Activated naive CD8-positive, alpha-beta T cell treated with anti-CD3 and anti-CD28 coated beads, Interleukin-2, amount 10 ng/mL, durations not matched to agents 7 days and 5 days (primary cell): ENCODE measurements around the gene UVRAG. TPM values are rescaled to one million over a fixed set of nuclear protein-coding genes. Genes with fewer than 3 reads are reported as not detected.
A peak's percentile ranks its signal among the peaks of the same experiment; 100 is the strongest.

Experiments
- ATAC-seq: fragments of 150-1000 bp; cut with Tn5 transposase; one replicate; pipeline ENCODE4 v1.10.0; 2021; ENCODE audit warnings: low read depth, moderate library complexity
- POLR2A ChIA-PET: fragments of 350-600 bp; sonication (Branson Sonifier 250); formaldehyde crosslinking; loops from one replicate; lab custom pipeline; 2021; ENCODE audit warnings: antibody characterized with exemption; lab: Charles Lee
- DNase-seq: peaks from one replicate; pipeline ENCODE4 v3.0.0; 2021
- H3K27ac Mint-ChIP-seq: one replicate; pipeline ENCODE4 v1.8.0; 2022; ENCODE audit warnings: mild to moderate bottlenecking, mixed read lengths
- H3K27me3 Mint-ChIP-seq: one replicate; pipeline ENCODE4 v1.8.0; 2022; ENCODE audit warnings: mild to moderate bottlenecking, moderate library complexity, mixed read lengths
- H3K36me3 Mint-ChIP-seq: one replicate; pipeline ENCODE4 v1.8.0; 2021; ENCODE audit warnings: mild to moderate bottlenecking, mixed read lengths
- H3K4me1 Mint-ChIP-seq: one replicate; pipeline ENCODE4 v1.8.0; 2021; ENCODE audit warnings: mixed read lengths
- H3K4me3 Mint-ChIP-seq: one replicate; pipeline ENCODE4 v1.8.0; 2022; ENCODE audit warnings: mild to moderate bottlenecking, moderate library complexity, mixed read lengths
- H3K9me3 Mint-ChIP-seq: one replicate; pipeline ENCODE4 v1.8.0; 2021; ENCODE audit warnings: mixed read lengths
- total RNA-seq, 2 experiments: library from RNA; stranded (reverse); gene quantifications; one replicate each; pipeline ENCODE4 v1.2.3, GENCODE V29; 2021

The UVRAG gene
- total RNA-seq, 2 experiments from 2014 or later: 22.3 to 22.6 TPM

DNA sequence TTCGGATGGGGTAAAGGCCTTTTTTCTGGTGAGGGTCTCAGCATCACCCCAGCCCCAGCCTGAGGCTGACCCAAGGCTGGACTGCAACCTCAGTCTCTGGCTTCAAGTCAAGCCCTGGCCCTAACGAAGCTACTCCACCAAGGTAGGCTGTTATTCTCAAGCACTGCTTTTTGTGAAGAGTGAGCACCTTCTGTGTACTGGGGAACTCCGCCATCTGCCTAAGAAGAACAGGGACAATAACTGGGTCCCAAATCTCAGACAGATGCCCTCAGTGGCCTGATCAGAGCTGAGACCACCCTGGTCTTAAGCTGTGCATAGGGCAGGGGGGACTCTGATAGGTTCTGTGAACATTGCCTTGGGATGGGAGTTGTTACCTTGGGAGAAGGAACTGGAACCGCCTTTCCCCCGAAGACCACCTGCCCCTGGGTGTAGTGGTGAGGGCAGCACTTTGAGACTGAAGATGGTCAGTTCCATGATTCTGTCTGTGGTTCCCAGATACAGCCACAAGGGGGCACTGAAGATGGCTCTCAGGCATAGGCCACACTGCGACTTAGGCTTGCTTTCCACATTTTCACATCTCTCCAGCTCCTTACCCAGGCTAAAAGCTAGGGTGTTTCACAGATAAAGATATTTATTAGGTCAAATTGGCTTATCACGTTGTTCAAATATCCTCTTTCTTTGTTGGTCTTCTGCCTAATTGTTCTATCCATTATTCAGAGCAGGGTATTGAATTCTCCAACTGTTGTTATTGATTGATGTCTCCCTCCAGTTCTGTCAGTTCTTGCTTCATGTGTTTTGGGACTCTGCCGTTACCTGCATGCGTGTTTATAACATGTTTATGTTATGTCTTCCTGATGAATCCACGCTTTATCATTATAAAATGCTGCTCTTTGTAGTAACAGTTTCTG, 11.8 kb upstream of the UVRAG start:
- DNase-seq (peak; percentile 60), ATAC-seq (peak; percentile 80)
- H3K36me3 Mint-ChIP-seq: no peaks in the 10 kb centered on the region
- no peaks in the 10 kb centered on the region for H3K9me3 Mint-ChIP-seq
- peaks cover 9% of the 10 kb centered on the region for H3K4me1 Mint-ChIP-seq
- POLR2A ChIA-PET: interaction anchor here (3.1 kb wide), 1 partner anchor 12 kb away, joined by 12 read pairs; the partner anchor contains the start of gene UVRAG
- H3K27me3 Mint-ChIP-seq: peaks cover 3% of the 10 kb centered on the region
- H3K4me3 Mint-ChIP-seq: no peak overlapping the region
- H3K27ac Mint-ChIP-seq: no peak overlapping the region

- no peaks in the 10 kb centered on the region for H3K9me3 Mint-ChIP-seq
- H3K27me3 Mint-ChIP-seq: peaks cover 10% of the 10 kb centered on the region
- H3K4me3 Mint-ChIP-seq: no peak overlapping the region
- H3K36me3 Mint-ChIP-seq: no peaks in the 10 kb centered on the region
- H3K27ac Mint-ChIP-seq: no peak overlapping the region
- POLR2A ChIA-PET: no interaction called here
- ATAC-seq: no peak
- DNase-seq: no peak
- H3K4me1 Mint-ChIP-seq: peaks cover 3% of the 10 kb centered on the region
Observed at GRCh38 chr11:75809111-75809510, 5.9 kb upstream of the UVRAG start.

DNA sequence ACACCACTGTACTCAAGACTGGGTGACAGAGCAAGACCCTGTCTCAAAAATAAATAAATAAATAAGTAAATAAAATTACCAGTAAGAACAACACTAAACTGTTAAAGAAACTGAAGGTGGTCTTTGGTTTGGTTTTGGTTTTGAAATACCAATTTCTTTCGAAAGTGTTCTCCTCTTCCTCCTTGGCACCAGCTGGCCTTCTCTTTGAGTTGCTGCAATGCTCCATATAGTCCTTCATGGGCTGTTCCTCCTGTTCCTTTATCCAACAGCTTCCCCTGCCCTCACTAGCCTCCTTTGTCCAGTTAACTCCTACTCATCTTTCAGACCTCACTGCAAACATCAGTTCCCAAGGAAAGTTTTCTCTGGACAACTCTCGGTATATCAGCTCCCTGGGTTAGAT, 5.0 kb upstream of the UVRAG start:
- H3K4me1 Mint-ChIP-seq: peaks cover 5% of the 10 kb centered on the region
- H3K27ac Mint-ChIP-seq: no peak overlapping the region
- DNase-seq (no peak), ATAC-seq (no peak)
- H3K36me3 Mint-ChIP-seq: no peaks in the 10 kb centered on the region
- POLR2A ChIA-PET: no interaction called here
- peaks cover 10% of the 10 kb centered on the region for H3K27me3 Mint-ChIP-seq
- H3K4me3 Mint-ChIP-seq: no peak overlapping the region
- no peaks in the 10 kb centered on the region for H3K9me3 Mint-ChIP-seq

DNA sequence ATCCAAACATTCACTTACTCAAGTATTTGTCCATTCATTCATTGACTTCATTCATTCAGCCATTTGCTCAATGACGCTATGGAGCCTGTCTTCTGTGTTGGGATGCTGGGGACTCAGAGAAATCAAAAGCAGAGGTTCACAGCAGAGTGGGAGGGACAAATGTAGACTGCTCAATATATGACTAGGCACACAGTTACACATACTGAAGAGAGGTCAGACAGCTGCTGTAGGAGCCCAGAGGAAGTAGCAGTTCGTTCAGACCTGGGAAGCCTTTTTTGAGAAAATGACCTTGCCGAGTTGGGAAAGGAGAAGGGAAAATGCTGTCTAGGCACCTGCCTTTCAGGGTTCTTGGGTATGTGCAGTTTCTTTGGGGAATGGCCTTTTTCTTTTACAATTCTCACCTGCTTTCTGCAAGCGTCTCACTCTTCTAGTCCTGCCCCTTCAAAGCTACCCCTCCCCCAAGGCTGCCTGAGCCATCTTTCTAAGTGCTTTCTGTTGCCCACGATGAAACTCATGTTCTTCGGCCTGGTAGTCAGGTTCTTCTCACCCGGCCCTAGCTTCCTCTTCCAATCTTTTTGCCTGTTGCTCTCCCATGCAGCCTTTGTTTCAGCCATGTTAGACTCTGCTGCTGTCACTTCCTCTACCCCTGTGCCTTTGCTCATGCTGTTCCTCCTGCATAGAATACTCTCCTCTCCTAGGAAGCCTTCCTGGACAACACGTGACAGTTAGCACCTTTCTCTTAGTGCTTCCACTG, 4.2 kb upstream of the UVRAG start:
- Mint-ChIP-seq H3K27me3 (peaks cover 10% of the 10 kb centered on the region), H3K4me1 (peaks cover 5% of the 10 kb centered on the region), H3K27ac (no peak overlapping the region), H3K36me3 (no peaks in the 10 kb centered on the region), H3K9me3 (no peaks in the 10 kb centered on the region), H3K4me3 (no peak overlapping the region)
- ATAC-seq (no peak), DNase-seq (no peak)
- POLR2A ChIA-PET: no interaction called here

GRCh38 chr11:75811485-75811884, 3.5 kb upstream of the UVRAG start:
- H3K27me3 Mint-ChIP-seq: peaks cover 10% of the 10 kb centered on the region
- DNase-seq (no peak), ATAC-seq (no peak)
- POLR2A ChIA-PET: no interaction called here
- peaks cover 5% of the 10 kb centered on the region for H3K4me1 Mint-ChIP-seq
- no peaks in the 10 kb centered on the region for H3K36me3 Mint-ChIP-seq
- no peak overlapping the region for H3K4me3 Mint-ChIP-seq
- no peaks in the 10 kb centered on the region for H3K9me3 Mint-ChIP-seq
- no peak overlapping the region for H3K27ac Mint-ChIP-seq

DNA sequence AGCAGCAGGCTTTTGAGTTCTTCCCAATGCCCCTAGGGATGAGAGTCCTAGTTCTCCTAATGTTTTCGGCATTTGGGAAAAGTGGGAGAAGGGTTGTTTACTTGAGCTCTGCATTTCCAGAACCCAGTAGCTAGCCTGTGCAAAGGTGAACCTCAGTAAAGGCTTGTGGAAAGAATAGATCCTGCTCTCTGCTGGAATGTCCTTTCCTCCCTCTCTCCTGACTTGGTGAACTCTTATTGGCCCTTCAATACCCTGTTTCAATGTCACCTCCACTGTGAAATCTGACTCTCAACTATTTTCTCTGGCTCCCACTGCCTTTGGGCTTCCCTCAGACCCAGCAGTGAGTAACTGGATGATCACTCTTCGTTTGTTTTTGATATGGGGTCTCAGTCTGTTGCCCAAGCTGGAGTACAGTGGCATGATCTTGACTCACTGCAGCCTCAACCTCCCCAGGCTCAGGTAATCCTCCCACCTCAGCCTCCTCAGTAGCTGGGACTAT, 2.4 kb upstream of the UVRAG start:
- Mint-ChIP-seq H3K4me1 (peaks cover 5% of the 10 kb centered on the region), H3K36me3 (no peaks in the 10 kb centered on the region), H3K9me3 (no peaks in the 10 kb centered on the region), H3K27me3 (peaks cover 8% of the 10 kb centered on the region), H3K27ac (no peak overlapping the region), H3K4me3 (no peak overlapping the region)
- POLR2A ChIA-PET: no interaction called here
- DNase-seq (no peak), ATAC-seq (no peak)

DNA sequence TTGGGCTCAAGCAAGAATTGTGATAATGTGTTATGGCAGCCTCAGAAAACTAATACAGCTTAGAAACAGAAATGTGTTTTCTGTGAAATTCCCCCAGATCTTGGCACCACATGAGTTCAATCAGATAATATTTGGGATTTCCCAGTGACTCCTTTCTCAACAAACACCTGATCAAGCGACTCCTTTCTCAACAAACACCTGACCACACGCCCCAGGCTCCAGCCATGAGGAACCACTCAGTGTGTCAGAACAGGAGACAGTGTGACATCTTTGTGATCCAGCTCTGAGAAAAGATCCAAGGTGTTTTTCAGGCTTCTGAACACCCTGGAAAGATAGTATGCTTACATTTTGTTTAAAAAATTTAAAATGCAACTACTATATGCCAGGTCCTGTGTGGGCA, 1.9 kb upstream of the UVRAG start:
- H3K27me3 Mint-ChIP-seq: peaks cover 7% of the 10 kb centered on the region
- peaks cover 2% of the 10 kb centered on the region for H3K36me3 Mint-ChIP-seq
- H3K27ac Mint-ChIP-seq: no peak overlapping the region
- H3K9me3 Mint-ChIP-seq: no peaks in the 10 kb centered on the region
- DNase-seq: no peak
- H3K4me1 Mint-ChIP-seq: peaks cover 8% of the 10 kb centered on the region
- POLR2A ChIA-PET: no interaction called here
- peak overlapping the region; percentile 93 for H3K4me3 Mint-ChIP-seq
- ATAC-seq: no peak

- no peak for ATAC-seq
- H3K27me3 Mint-ChIP-seq: peaks cover 7% of the 10 kb centered on the region
- H3K4me3 Mint-ChIP-seq: peak overlapping the region; percentile 93
- POLR2A ChIA-PET: no interaction called here
- no peaks in the 10 kb centered on the region for H3K9me3 Mint-ChIP-seq
- H3K36me3 Mint-ChIP-seq: peaks cover 2% of the 10 kb centered on the region
- H3K27ac Mint-ChIP-seq: no peak overlapping the region
- peaks cover 8% of the 10 kb centered on the region for H3K4me1 Mint-ChIP-seq
- no peak for DNase-seq
Observed at GRCh38 chr11:75813622-75814039, 1.4 kb upstream of the UVRAG start.

DNA sequence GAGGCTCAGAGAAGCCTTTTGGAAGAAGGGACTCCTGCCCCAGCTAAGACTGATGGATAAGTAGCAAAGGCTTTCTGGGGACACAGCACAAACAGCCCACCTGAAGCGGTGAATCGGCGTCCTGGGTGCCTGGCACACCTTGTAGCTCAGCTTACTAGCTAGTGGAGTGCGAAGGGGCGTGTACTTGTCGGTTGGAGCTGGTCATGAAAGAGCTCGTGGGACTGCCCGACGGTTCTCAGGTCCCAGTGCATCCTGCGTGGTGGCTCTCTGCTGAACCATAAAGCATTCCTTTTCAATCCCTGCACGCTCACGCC, 690 bp upstream of the UVRAG start:
- peaks cover 2% of the 10 kb centered on the region for H3K36me3 Mint-ChIP-seq
- peaks cover 7% of the 10 kb centered on the region for H3K27me3 Mint-ChIP-seq
- ATAC-seq: peak; percentile 33
- peaks cover 10% of the 10 kb centered on the region for H3K4me1 Mint-ChIP-seq
- POLR2A ChIA-PET: interaction anchor here (0.7 to 2.0 kb wide), 3 partner anchors 9 to 39 kb away, joined by 3 to 12 read pairs (median 6); no protein-coding TSS in a partner anchor
- peak overlapping the region; percentile 93 for H3K4me3 Mint-ChIP-seq
- H3K27ac Mint-ChIP-seq: peak overlapping the region; percentile 95
- H3K9me3 Mint-ChIP-seq: no peaks in the 10 kb centered on the region
- DNase-seq: no peak

- Mint-ChIP-seq H3K9me3 (no peaks in the 10 kb centered on the region), H3K36me3 (peaks cover 2% of the 10 kb centered on the region), H3K27me3 (peaks cover 3% of the 10 kb centered on the region), H3K4me1 (peaks cover 10% of the 10 kb centered on the region), H3K27ac (peak overlapping the region; percentile 95), H3K4me3 (peak overlapping the region; percentile 93)
- POLR2A ChIA-PET: interaction anchor here (1.0 to 2.0 kb wide), 2 partner anchors 9 to 14 kb away, joined by 6 to 12 read pairs; no protein-coding TSS in a partner anchor
- ATAC-seq: no peak
- no peak for DNase-seq
Observed at GRCh38 chr11:75815345-75816168, 547 bp downstream of the UVRAG start.

- POLR2A ChIA-PET: interaction anchor here (0.5 to 1.1 kb wide), 2 partner anchors 14 to 27 kb away, joined by 3 to 4 read pairs; no protein-coding TSS in a partner anchor
- H3K9me3 Mint-ChIP-seq: no peaks in the 10 kb centered on the region
Observed at GRCh38 chr11:75816561-75817239, 1.7 kb downstream of the UVRAG start.

GRCh38 chr11:75820645-75821044, 5.6 kb downstream of the UVRAG start:
- H3K4me3 Mint-ChIP-seq: no peak overlapping the region
- ATAC-seq: no peak
- H3K27me3 Mint-ChIP-seq: no peaks in the 10 kb centered on the region
- POLR2A ChIA-PET: no interaction called here
- no peaks in the 10 kb centered on the region for H3K9me3 Mint-ChIP-seq
- no peak overlapping the region for H3K27ac Mint-ChIP-seq
- DNase-seq: no peak
- H3K36me3 Mint-ChIP-seq: peaks cover 17% of the 10 kb centered on the region
- peaks cover 26% of the 10 kb centered on the region for H3K4me1 Mint-ChIP-seq

More at GRCh38 chr11:75816561-75817239, 1.7 kb downstream of the UVRAG start:
- Mint-ChIP-seq H3K4me1 (peaks cover 15% of the 10 kb centered on the region), H3K27ac (no peak overlapping the region), H3K36me3 (peaks cover 7% of the 10 kb centered on the region), H3K4me3 (no peak overlapping the region), H3K27me3 (peaks cover 3% of the 10 kb centered on the region)
- ATAC-seq (no peak), DNase-seq (no peak)
